Activated naive CD8-positive, alpha-beta T cell (primary cell): ENCODE data around the gene DNAJB6.
A peak's percentile ranks its signal among the peaks of the same experiment; 100 is the strongest.
"Not testable (repeated sequence)": the region's sequence is repeated elsewhere in the genome, so short reads cannot be mapped to it uniquely, and the experiment has no call there.

Experiments used
- H3K27ac Mint-ChIP-seq: one replicate; pipeline ENCODE4 v1.8.0; 2021; ENCODE audit warnings: mixed read lengths
- H3K27me3 Mint-ChIP-seq: one replicate; pipeline ENCODE4 v1.8.0; 2021; ENCODE audit warnings: mixed read lengths
- H3K36me3 Mint-ChIP-seq: one replicate; pipeline ENCODE4 v1.8.0; 2021; ENCODE audit warnings: mixed read lengths
- H3K4me1 Mint-ChIP-seq: one replicate; pipeline ENCODE4 v1.8.0; 2021; ENCODE audit warnings: low read depth, mixed read lengths
- H3K4me3 Mint-ChIP-seq: one replicate; pipeline ENCODE4 v1.8.0; 2021; ENCODE audit warnings: mild to moderate bottlenecking, mixed read lengths
- H3K9me3 Mint-ChIP-seq: one replicate; pipeline ENCODE4 v1.8.0; 2021; ENCODE audit warnings: low read depth, mixed read lengths

Gene DNAJB6

DNA sequence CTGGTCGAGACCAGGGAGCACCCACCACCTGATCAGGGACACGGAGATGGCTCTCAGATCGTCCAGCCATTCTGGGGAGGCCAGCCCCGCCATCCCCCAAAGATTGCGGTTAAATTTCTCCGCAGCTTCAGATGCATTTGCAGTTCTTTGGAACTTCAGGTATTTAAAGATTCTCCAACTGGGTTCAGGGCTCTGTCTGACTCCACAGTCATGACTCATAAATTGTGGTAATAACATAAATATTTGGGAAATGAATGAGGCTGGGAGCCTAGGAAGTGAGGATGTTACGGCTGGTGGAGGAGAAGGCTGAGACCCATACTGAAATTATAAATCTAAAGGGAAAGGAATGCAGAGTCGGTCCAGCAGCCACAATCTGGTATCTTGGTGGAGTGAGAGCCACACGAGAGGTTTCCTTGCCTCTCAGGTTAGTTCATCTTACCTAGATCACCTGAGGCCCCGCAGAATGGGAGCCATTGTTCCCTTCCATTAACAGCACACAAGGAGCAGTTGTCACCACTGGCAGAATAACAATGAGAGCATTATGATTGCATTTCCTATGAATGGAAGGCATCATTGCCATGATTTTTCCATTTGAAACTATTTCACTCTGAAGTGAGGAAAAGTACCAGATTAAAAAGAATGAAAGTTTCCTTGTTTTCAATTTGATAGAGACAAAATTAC is 26.7 kb upstream of the DNAJB6 start:
- H3K4me3 Mint-ChIP-seq, result no peak overlapping the region
- no peaks in the 10 kb centered on the region for H3K27me3 Mint-ChIP-seq
- peaks cover 6% of the 10 kb centered on the region for H3K4me1 Mint-ChIP-seq
- no peaks in the 10 kb centered on the region for H3K36me3 Mint-ChIP-seq
- H3K9me3 Mint-ChIP-seq, result no peaks in the 10 kb centered on the region
- H3K27ac Mint-ChIP-seq, result no peak overlapping the region

DNA sequence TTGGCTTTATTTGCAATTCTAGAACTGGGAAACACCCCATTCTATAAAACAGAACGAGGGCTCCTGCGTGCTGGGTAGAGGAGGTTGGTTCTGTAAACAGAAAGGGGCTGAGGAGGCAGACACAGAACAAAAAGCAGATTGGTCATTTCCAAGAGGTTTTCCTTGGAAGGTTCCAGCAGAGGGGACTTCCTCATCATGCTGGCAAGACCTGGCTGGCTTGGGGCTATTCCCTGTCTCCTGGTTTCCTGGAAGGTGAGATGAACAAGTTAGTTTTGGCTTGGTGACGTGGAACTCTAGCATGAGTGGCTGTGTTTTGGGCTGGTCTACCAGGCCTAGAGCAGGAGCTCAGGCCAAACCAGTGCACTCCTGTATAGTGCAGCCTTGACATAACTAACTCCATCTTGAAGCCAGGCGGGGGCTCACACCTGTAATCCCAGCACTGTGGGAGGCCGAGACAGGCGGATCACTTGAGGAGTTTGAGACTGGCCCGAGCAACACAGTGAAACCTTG is 26.1 kb upstream of the DNAJB6 start:
- Mint-ChIP-seq H3K4me3 (no peak overlapping the region), H3K27ac (no peak overlapping the region), H3K4me1 (peaks cover 6% of the 10 kb centered on the region), H3K9me3 (no peaks in the 10 kb centered on the region), H3K27me3 (no peaks in the 10 kb centered on the region), H3K36me3 (no peaks in the 10 kb centered on the region)

GRCh38 chr7:157312941-157313340 is 23.9 kb upstream of the DNAJB6 start:
- no peak overlapping the region for H3K4me3 Mint-ChIP-seq
- H3K27me3 Mint-ChIP-seq, result no peaks in the 10 kb centered on the region
- H3K36me3 Mint-ChIP-seq, result no peaks in the 10 kb centered on the region
- H3K27ac Mint-ChIP-seq, result no peak overlapping the region
- H3K9me3 Mint-ChIP-seq, result no peaks in the 10 kb centered on the region
- no peaks in the 10 kb centered on the region for H3K4me1 Mint-ChIP-seq

- H3K27ac Mint-ChIP-seq, result no peak overlapping the region
- H3K4me3 Mint-ChIP-seq, result no peak overlapping the region
- H3K9me3 Mint-ChIP-seq, result no peaks in the 10 kb centered on the region
- H3K4me1 Mint-ChIP-seq, result peaks cover 6% of the 10 kb centered on the region
- no peaks in the 10 kb centered on the region for H3K36me3 Mint-ChIP-seq
- no peaks in the 10 kb centered on the region for H3K27me3 Mint-ChIP-seq
Measured at GRCh38 chr7:157313645-157314044, 23.2 kb upstream of the DNAJB6 start.

- H3K27me3 Mint-ChIP-seq, result no peaks in the 10 kb centered on the region
- no peak overlapping the region for H3K27ac Mint-ChIP-seq
- H3K4me1 Mint-ChIP-seq, result peaks cover 9% of the 10 kb centered on the region
- H3K9me3 Mint-ChIP-seq, result no peaks in the 10 kb centered on the region
- no peaks in the 10 kb centered on the region for H3K36me3 Mint-ChIP-seq
- no peak overlapping the region for H3K4me3 Mint-ChIP-seq
Measured at GRCh38 chr7:157318015-157318706, 18.6 kb upstream of the DNAJB6 start.

- Mint-ChIP-seq H3K27ac (no peak overlapping the region), H3K9me3 (no peaks in the 10 kb centered on the region), H3K36me3 (no peaks in the 10 kb centered on the region), H3K4me3 (no peak overlapping the region), H3K27me3 (no peaks in the 10 kb centered on the region), H3K4me1 (peaks cover 9% of the 10 kb centered on the region)
Measured at GRCh38 chr7:157320608-157320980, 16.2 kb upstream of the DNAJB6 start.

- no peak overlapping the region for H3K4me3 Mint-ChIP-seq
- H3K4me1 Mint-ChIP-seq, result peaks cover 6% of the 10 kb centered on the region
- H3K27me3 Mint-ChIP-seq, result no peaks in the 10 kb centered on the region
- no peak overlapping the region for H3K27ac Mint-ChIP-seq
- H3K9me3 Mint-ChIP-seq, result no peaks in the 10 kb centered on the region
- H3K36me3 Mint-ChIP-seq, result no peaks in the 10 kb centered on the region
Measured at GRCh38 chr7:157323401-157323800, 13.4 kb upstream of the DNAJB6 start.

- H3K27ac Mint-ChIP-seq, result no peak overlapping the region
- H3K4me1 Mint-ChIP-seq, result no peaks in the 10 kb centered on the region
- peaks cover 2% of the 10 kb centered on the region for H3K27me3 Mint-ChIP-seq
- H3K4me3 Mint-ChIP-seq, result no peak overlapping the region
- H3K9me3 Mint-ChIP-seq, result no peaks in the 10 kb centered on the region
- H3K36me3 Mint-ChIP-seq, result no peaks in the 10 kb centered on the region
Measured at GRCh38 chr7:157329447-157329846, 7.4 kb upstream of the DNAJB6 start.

- not testable (repeated sequence) for H3K4me1 Mint-ChIP-seq, H3K27ac Mint-ChIP-seq, H3K9me3 Mint-ChIP-seq, H3K4me3 Mint-ChIP-seq, H3K27me3 Mint-ChIP-seq, H3K36me3 Mint-ChIP-seq
Measured at GRCh38 chr7:157330567-157330966, 6.2 kb upstream of the DNAJB6 start.

DNA sequence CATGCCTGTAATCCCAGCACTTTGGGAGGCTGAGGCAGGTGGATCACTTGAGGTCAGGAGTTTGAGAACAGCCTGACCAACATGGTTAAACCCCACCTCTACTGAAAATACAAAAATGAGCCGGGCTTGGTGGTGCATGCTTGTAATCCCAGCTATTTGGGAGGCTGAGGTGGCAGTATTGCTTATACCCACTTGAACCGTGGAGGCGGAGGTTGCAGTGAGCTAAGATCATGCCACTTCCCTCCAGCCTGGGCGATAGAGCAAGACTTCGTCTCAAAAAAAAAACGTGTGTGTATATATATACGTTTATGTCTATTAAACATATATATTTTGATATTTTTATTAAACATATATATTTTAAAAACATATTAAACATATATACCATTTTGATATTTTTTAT is 5.8 kb upstream of the DNAJB6 start:
- H3K4me1 Mint-ChIP-seq, H3K4me3 Mint-ChIP-seq, H3K9me3 Mint-ChIP-seq, H3K27ac Mint-ChIP-seq, H3K27me3 Mint-ChIP-seq, H3K36me3 Mint-ChIP-seq: not testable (repeated sequence)

- Mint-ChIP-seq H3K27me3 (peaks cover 2% of the 10 kb centered on the region), H3K27ac (no peak overlapping the region), H3K36me3 (peaks cover 9% of the 10 kb centered on the region), H3K9me3 (no peaks in the 10 kb centered on the region), H3K4me1 (peaks cover 22% of the 10 kb centered on the region), H3K4me3 (peak overlapping the region; percentile 89)
Measured at GRCh38 chr7:157335236-157335635, 1.6 kb upstream of the DNAJB6 start.

DNA sequence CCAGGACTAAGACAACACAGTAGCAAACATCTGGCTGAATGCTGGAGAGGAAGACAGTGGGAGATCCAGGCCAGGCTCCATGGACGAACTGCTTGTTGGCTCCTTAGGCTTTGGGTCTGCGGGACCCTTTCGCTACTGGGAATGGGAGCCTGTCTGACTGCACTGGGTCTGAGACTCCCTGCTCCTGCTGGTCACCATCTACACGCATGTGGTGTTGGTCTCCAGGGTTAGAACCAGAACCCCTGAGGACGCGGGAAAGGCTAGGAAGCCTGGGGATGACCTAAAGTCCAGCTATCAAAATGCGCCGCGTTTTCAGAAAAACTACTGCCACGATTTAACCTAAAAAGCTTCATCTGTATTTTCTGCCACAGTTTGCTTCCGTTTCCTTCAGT is 817 bp upstream of the DNAJB6 start:
- H3K4me1 Mint-ChIP-seq, result peaks cover 27% of the 10 kb centered on the region
- H3K4me3 Mint-ChIP-seq, result peak overlapping the region; percentile 89
- peaks cover 2% of the 10 kb centered on the region for H3K27me3 Mint-ChIP-seq
- peak overlapping the region; percentile 94 for H3K27ac Mint-ChIP-seq
- H3K9me3 Mint-ChIP-seq, result no peaks in the 10 kb centered on the region
- peaks cover 9% of the 10 kb centered on the region for H3K36me3 Mint-ChIP-seq

- peaks cover 38% of the 10 kb centered on the region for H3K4me1 Mint-ChIP-seq
- peak overlapping the region; percentile 98 for H3K4me3 Mint-ChIP-seq
- no peaks in the 10 kb centered on the region for H3K27me3 Mint-ChIP-seq
- H3K9me3 Mint-ChIP-seq, result no peaks in the 10 kb centered on the region
- H3K27ac Mint-ChIP-seq, result peak overlapping the region; percentile 97
- peaks cover 9% of the 10 kb centered on the region for H3K36me3 Mint-ChIP-seq
Measured at GRCh38 chr7:157337316-157338149, 729 bp downstream of the DNAJB6 start.

- no peaks in the 10 kb centered on the region for H3K9me3 Mint-ChIP-seq
- H3K4me1 Mint-ChIP-seq, result peaks cover 53% of the 10 kb centered on the region
- no peaks in the 10 kb centered on the region for H3K27me3 Mint-ChIP-seq
- peak overlapping the region; percentile 90 for H3K27ac Mint-ChIP-seq
- H3K4me3 Mint-ChIP-seq, result peak overlapping the region; percentile 84
- peaks cover 9% of the 10 kb centered on the region for H3K36me3 Mint-ChIP-seq
Measured at GRCh38 chr7:157339777-157340677, 3.2 kb downstream of the DNAJB6 start.
